GM19351 (cell line): ENCODE data around the gene UVRAG.

Source experiments
- ATAC-seq: cut with Tn5 transposase; IDR thresholded peaks from one replicate; pipeline ENCODE4 v1.9.1; 2021; ENCODE audit warnings: mild to moderate bottlenecking, moderate library complexity; ENCODE audit not compliant: unreplicated experiment

UVRAG gene

DNA sequence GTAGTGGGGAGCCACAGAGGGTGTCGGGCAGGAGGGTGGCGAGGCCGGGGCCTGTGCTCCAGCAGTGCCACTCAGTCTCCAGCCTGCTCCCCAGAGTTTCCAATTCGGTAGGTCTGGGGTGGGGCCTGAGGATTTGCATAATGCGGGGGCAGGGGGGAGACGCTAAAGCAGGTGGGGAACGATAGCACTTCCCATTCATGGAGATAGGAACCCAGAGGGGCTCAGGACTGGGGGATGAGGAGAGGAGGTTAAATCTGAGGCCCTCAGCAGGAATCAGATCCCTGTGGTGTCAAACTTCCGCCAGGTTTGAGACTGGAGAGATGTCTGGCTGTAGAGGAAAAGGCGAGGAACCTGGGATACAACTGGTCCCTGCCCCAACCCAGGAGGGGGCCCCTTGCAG lies 361.5 kb downstream of the UVRAG start:
- no peak for ATAC-seq

DNA sequence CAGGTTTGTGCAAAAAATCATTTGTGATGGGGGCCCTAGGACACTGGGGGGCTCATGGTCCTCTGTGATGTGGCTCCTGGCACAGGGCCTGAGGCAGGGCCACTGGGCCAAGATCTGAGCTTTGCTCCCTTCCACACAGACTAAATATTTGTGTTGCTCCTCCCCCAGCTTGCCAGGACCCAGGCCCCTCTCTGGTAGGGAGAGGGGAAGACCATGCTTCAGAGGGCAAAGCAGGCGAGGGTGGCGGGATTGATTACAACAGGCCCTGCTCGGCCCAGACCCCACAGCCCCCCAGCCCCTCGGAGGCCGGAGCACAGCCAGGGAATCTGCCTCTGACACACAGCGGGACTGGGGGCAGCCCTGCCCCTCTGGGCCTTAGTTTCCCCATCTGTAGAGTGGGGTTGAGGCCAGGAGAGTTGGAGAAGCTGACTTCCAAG lies 362.3 kb downstream of the UVRAG start:
- no peak for ATAC-seq

DNA sequence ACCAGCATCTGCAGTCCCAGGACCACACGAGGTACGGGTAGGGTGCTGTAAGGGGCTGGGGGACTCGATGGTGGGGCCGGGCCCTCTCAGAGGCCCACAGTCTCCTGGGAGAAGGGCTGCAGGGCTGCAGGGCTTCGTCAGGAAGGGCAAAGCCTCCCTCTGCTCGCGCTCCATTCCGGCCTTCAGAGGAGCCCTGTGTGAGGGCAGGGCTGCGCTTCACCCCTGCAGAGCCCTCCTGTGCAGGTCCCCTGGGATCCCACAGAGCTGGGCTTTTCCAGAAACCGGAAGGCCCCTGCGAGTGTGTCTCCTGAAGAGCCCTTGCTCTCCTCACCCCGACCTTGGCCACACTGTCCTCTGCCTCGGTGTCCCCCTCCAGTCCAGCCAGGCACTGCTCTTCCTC lies 364.1 kb downstream of the UVRAG start:
- ATAC-seq, result no peak

DNA sequence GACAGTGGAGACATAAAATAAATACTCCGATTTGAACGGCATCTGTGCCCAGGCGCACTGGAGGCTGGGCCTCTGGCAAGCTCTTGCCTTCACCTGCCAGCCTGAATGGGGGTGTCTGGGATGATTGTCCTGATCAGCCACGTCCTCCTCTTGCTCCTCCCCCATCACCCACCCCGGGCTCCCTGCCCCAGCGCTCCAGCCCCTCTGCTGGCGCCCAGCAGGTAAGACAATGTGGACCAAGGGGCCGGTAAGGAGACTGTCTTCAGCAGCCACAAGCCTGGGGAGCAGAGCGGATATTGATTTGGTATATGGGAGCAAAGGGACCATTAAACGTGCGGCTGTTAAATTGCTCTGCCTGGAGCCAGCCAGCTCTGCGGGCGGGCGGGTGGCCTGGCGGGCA lies 366.4 kb downstream of the UVRAG start:
- ATAC-seq, result no peak

DNA sequence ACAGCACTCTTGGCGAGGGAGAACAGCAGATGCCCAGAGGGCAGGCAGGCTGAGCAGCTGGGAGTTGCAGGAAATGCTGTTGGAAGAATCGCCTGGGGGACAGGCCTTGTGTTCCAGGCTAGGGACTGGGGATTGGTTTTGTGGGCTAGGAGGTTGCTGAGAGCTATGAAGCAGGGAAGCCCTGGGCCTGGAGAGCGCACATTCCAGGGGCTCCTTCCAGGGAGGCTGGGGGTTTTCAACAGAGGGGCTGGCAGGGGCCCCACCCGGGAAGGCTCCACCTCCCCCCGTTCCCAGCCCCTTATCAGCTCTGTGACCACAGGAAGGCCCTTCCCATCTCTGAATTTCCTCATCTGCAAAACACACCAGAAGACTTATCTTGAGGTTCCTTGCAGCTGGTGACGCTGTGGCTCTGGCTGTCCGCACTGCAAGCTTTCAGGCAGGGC lies 369.6 kb downstream of the UVRAG start:
- ATAC-seq, result no peak

DNA sequence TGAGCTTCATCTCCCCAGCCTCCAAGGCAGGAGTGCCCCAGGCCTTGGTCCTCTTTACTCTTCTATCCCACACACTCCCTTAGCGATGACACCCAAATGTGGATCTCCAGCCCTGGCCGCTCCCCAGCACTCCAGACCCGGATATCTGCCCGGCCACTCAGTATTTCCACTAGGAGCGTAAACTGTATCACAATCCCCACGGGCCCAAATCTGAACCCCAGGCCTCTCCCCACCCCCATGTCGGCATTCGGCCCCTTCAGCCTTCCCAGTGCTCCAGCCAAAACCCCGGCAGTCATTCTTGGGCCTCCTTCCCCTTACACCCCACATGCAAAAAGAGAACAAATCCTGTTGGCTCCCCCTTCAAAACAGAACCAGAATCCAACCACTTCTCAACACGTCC lies 370.5 kb downstream of the UVRAG start:
- no peak for ATAC-seq

DNA sequence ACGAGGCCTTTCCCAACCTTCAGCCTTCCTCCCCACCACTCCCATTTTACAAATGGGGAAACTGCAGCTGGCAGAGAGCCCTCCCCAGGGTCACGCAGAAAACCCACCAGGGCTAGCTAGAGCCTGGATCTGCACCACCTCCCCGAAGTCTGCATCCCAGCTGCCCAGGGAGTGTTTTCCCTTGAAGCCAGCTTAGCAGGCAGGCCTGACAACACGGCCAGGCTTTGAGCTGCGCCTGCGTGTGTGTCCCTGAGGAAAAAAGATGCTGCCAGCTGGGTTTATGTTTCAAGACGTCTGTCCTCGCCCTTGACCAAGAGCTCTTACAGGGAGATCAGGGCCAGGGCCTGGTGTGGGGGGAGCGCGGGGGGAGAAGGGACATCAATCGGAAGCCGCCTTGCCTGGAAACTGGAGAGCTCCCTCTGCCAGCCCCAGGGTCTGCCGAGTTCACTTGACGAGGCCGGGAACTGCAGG lies 371.0 kb downstream of the UVRAG start:
- no peak for ATAC-seq

DNA sequence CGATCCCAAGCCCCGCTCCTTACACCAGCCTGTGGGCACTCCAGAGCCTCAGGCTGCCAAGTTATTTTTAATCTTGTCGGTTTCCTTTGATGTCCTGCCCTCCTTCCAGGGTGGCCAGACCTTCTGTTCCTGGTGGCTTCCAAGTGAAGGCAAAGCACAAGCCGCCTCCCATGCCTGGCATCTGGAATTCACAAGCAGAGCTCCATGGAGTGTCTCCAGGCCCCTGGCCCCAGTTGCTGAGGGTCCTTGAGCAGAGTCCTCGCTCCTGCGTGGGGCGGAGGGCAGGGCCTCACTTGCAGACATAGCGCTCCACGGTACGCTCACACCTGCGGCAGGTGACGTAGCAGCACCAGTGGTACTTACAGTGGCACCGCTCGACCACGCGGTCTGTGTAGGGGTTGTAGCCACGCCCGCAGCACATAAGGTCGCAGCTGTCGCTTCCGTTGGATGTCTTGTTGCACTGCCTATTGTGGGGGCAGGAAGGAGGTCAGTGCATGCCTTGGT lies 371.8 kb downstream of the UVRAG start:
- no peak for ATAC-seq

DNA sequence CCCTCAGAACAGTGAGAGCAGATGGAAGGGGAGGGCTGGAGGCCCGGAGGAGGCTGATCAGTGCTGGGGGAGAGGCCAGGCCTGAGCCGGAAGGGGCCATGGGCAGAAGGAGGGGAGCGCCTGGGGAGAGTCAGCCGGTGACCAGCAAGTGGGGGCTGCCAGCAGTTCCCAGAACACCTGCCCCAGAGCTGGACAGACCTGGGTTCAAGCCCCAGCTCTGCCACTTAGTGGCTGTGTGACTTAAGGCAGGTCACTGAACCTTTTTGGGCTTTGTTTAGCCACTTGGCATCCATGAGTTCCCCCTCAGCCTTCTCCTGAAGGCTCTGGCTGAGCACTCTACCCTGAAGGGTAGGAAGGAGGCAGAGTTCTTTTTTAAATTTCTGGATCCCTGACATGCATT lies 373.9 kb downstream of the UVRAG start:
- ATAC-seq, result no peak

DNA sequence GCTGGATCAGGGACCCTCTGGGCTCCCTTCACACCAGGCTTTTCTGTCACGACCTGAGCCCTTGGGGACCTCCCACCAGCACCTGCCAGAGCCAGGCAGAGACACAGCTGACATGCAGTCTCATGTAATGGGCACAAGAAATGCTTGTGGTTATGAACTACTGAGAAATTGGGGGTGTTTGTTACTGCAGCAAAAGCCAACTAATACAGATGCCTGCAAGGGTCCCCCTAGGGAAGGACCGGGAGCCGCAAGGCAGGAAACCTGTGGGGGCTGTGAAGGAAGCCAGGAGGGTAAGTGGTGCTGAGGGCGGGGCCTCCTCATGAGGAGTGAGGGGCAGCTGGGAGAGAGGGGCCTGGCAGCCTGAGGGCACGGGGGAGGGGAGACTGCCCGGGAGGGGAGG lies 374.7 kb downstream of the UVRAG start:
- no peak for ATAC-seq

DNA sequence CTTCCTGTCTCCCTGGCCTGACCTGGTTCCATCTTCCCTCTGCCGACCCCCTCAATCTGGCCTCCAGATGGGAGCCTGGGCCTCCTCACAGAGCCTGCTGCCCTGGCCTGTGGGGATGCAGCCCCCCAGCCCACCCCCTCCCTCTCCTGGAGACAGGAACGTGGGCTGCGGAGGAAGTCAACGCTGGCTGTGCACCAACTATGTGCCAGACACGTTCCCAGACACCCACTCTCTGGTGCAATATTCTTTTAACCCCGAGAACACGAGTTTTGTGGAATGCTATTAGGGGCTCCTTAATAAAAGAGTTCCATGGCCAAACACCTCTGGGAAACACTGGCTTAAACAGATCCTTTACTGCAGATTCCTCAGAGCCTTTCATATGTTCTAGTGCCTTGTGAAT lies 375.4 kb downstream of the UVRAG start:
- no peak for ATAC-seq
